Right atrium auricular region (tissue), 2 donors: Measurements from ENCODE around the gene DGKD. TPM values are rescaled to one million over a fixed set of nuclear protein-coding genes. Genes with fewer than 3 reads are reported as not detected.

Experiments
- DNase-seq: peaks from one replicate; pipeline ENCODE4 v3.0.0-alpha.2; 2019; ENCODE audit warnings: low spot score
- H3K27ac ChIP-seq, 2 donors: fragments of 200-600 bp; sonication (generic); 1 replicate in 1 of 2; 2 replicates in 1 of 2; pipeline ENCODE4 v1.5.1; 2016 to 2019
- H3K27me3 ChIP-seq, 2 donors: fragments of 200-600 bp; sonication (generic); one replicate each; pipeline versions ENCODE4 v1.5.1 to v1.6.0; 2017 to 2019
- H3K36me3 ChIP-seq: fragments of 200-600 bp; sonication (generic); one replicate; pipeline ENCODE4 v1.5.1; 2016
- H3K4me1 ChIP-seq, 2 donors: fragments of 200-600 bp; sonication (generic); one replicate each; pipeline versions ENCODE4 v1.5.1 to v1.6.0; 2017 to 2019
- H3K4me3 ChIP-seq, 2 donors: fragments of 200-600 bp; sonication (generic); 1 replicate in 1 of 2; 2 replicates in 1 of 2; pipeline ENCODE4 v1.5.1; 2017 to 2019; ENCODE audit warnings: mild to moderate bottlenecking in 1 of 2, moderate library complexity in 1 of 2
- H3K9me3 ChIP-seq, 2 donors: fragments of 200-600 bp; sonication (generic); one replicate each; pipeline ENCODE4 v1.5.1; 2019
- total RNA-seq, 2 donors: library from RNA; depleted of rRNA; stranded (reverse); fragments of >200 nt; gene quantifications; one replicate each; pipeline ENCODE4 v1.1.0, GENCODE V29; 2016
- TF ChIP-seq, protein P1 (sequence below), 2 donors: fragments of 200-600 bp; sonication (generic); IDR thresholded peaks; one replicate each; pipeline ENCODE4 v1.5.1; 2019; ENCODE audit warnings: antibody characterized with exemption in 2 of 2

DGKD gene
- total RNA-seq, 2 donors from 2014 or later = 18.4 to 40.1 TPM

DNA sequence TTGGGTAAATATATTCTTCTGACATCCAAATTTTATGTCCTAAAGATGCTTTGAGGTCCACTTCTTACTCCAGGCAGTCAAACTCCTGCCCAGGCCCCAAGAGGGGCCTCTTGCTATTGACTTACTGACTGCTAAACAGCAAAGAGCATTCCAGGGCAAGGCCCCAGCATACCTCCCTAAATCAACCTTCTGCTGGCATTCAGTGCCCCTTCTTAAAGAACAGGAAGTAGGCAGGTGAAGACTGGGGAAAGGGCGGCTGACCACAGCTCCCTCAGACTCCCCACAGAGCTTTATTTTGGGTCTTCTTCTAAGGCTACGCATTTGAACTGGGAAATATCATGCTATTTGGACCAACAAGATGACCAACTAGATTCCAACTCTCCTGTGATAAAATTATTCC lies 143.4 kb downstream of the DGKD start:
- DNase-seq = no peak
- TF ChIP-seq, protein P1, sequence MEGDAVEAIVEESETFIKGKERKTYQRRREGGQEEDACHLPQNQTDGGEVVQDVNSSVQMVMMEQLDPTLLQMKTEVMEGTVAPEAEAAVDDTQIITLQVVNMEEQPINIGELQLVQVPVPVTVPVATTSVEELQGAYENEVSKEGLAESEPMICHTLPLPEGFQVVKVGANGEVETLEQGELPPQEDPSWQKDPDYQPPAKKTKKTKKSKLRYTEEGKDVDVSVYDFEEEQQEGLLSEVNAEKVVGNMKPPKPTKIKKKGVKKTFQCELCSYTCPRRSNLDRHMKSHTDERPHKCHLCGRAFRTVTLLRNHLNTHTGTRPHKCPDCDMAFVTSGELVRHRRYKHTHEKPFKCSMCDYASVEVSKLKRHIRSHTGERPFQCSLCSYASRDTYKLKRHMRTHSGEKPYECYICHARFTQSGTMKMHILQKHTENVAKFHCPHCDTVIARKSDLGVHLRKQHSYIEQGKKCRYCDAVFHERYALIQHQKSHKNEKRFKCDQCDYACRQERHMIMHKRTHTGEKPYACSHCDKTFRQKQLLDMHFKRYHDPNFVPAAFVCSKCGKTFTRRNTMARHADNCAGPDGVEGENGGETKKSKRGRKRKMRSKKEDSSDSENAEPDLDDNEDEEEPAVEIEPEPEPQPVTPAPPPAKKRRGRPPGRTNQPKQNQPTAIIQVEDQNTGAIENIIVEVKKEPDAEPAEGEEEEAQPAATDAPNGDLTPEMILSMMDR (IDR thresholded peaks at IDR 0.05) = no peak
- H3K36me3 ChIP-seq = peaks cover 62% of the 10 kb centered on the region

DNA sequence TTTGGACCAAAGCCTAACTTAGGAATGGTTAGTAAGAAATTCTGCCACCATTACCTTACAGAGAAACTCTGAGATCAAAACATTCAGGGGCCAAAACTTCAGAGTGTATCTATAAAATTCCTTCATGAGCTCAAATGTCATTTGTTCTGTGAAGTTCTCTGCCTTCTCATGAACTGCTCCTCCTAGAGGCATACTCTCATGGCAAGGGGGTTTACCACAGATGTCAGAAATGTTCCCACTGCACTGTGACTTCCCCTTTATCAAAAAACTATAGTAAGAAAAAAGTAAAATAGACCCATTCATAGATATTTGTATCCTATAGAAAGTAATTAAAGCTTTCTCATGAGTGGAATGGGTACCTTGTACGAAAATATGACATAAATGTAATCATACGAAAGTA lies 143.8 kb downstream of the DGKD start:
- Histone ChIP-seq H3K4me1 (no peaks in the 10 kb centered on the region), H3K9me3 (peaks cover 3 to 6% of the 10 kb centered on the region in 2 donors), H3K4me3 (no peak overlapping the region), H3K36me3 (peaks cover 61% of the 10 kb centered on the region), H3K27ac (no peak overlapping the region), H3K27me3 (no peaks in the 10 kb centered on the region)
- no peak for DNase-seq
- TF ChIP-seq, protein P1 (IDR thresholded peaks at IDR 0.05) = no peak

More for the DNA sequence above, 143.4 kb downstream of the DGKD start:
- Histone ChIP-seq H3K4me1 (no peaks in the 10 kb centered on the region), H3K27me3 (no peaks in the 10 kb centered on the region), H3K9me3 (peaks cover 0 to 2% of the 10 kb centered on the region in 2 donors), H3K4me3 (no peak overlapping the region), H3K27ac (no peak overlapping the region)

DNA sequence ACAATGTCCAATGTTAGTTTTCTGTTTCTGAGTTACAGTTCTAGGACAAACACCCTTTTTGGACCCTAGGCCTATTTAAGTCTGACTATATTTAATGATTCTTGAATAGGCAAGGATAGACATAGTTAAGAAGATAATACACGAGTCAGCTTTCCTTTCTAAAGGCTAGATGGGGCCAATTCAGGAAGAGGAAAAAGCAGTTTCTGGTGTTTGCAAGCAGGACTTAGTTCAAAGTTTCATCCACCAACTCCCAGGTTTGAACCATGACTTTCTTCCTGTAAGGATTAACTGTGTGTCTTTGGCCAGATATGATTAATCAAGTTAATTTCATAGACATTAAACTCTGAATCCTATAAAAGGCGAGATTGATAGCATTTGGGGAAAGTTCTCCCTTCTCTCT lies 145.6 kb downstream of the DGKD start:
- no peaks in the 10 kb centered on the region for H3K27me3 ChIP-seq
- H3K36me3 ChIP-seq = peaks cover 60% of the 10 kb centered on the region
- H3K4me3 ChIP-seq = no peak overlapping the region
- no peaks in the 10 kb centered on the region for H3K4me1 ChIP-seq
- TF ChIP-seq, protein P1 (IDR thresholded peaks at IDR 0.05) = no peak
- H3K27ac ChIP-seq = no peak overlapping the region
- peaks cover 7 to 19% of the 10 kb centered on the region in 2 donors for H3K9me3 ChIP-seq
- no peak for DNase-seq

DNA sequence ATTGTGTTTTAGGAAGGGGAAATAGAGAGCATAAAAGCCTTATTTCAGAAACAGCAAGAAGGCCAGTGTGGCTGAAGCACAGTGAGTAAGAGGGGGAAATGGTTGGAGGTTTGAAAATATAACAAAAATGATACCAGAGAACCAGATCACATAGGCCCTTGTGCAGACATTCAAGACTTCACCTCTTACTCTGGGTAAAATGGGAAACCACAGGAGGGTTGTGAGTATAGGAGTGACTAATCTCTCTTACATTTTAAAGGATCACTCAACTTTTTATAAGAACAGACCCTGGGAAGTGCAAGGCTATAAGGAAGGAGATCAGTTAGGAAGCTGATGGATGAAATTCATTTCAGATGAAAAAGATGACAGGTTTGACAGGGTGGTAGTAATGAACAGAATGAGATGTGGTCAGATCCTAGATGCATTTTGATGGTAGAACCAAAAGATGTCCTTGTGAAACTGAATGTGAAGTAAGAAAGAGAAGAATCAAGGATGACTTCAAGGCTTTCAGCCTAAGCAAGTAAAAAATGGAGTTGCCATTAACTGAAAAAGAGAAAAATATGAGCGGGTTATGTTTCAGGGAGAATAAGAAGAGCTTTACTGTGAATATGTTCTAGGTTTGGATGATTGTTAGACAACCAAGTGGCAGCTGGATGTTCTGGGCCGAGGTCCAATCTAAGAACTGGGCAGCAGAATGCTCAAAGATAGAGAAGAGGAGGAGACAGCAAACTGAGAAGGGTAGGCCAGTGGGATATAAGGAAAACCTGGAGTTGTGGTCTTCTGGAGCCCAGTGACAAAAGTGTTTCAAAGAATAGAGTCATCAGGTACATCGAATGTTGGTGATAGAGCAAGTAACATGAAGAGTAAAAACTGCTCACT lies 147.1 kb downstream of the DGKD start:
- H3K4me1 ChIP-seq = no peaks in the 10 kb centered on the region
- peaks cover 7 to 19% of the 10 kb centered on the region in 2 donors for H3K9me3 ChIP-seq
- H3K27me3 ChIP-seq = no peaks in the 10 kb centered on the region
- no peak overlapping the region for H3K4me3 ChIP-seq
- DNase-seq = no peak
- no peak overlapping the region for H3K27ac ChIP-seq
- TF ChIP-seq, protein P1 (IDR thresholded peaks at IDR 0.05) = no peak
- peaks cover 52% of the 10 kb centered on the region for H3K36me3 ChIP-seq

DNA sequence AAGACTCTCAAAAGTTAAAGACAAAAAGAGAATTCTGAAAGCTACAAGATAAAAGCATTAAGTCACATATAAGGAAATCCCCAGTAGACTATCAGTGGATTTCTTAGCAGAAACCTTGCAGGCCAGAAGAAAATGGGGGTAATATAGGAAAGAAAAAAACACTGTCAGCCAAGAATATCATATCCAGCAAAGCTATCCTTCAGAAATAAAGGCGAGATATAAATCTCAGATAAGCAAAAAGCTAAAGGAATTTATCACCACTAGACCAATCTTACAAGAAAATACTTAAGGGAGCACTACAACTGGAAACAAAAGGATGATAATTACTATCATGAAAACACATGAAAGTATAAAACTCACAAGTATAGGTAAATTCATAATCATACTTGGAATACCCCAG lies 149.2 kb downstream of the DGKD start:
- TF ChIP-seq, protein P1 (IDR thresholded peaks at IDR 0.05) = no peak
- DNase-seq = no peak
- Histone ChIP-seq H3K27me3 (no peaks in the 10 kb centered on the region), H3K36me3 (peaks cover 43% of the 10 kb centered on the region), H3K27ac (no peak overlapping the region), H3K4me1 (no peaks in the 10 kb centered on the region), H3K9me3 (peaks cover 7 to 19% of the 10 kb centered on the region in 2 donors), H3K4me3 (no peak overlapping the region)
